Stimulated activated CD4-positive, alpha-beta T cell treated with anti-CD3 and anti-CD28 coated beads, Interleukin-12 subunit alpha, Interleukin-12 subunit beta, amount 100 ng/mL, for 48 hours (primary cell): Measurements from ENCODE around the gene ITSN1.

Experiments
- DNase-seq, 3 donors: peaks; one replicate each; pipeline ENCODE4 v3.0.0-alpha.2; 2020; ENCODE audit warnings: low read depth in 2 of 3, low spot score in 1 of 3

ITSN1 gene

GRCh38 chr21:33802481-33802880, 160.2 kb downstream of the ITSN1 start:
- no peak for DNase-seq

- DNase-seq: no peak
Observed at GRCh38 chr21:33808715-33809367, 166.5 kb downstream of the ITSN1 start.

- DNase-seq: no peak
Observed at GRCh38 chr21:33810766-33811165, 168.5 kb downstream of the ITSN1 start.

- no peak for DNase-seq
Observed at GRCh38 chr21:33811167-33812010, 169.1 kb downstream of the ITSN1 start.

- no peak for DNase-seq
Observed at GRCh38 chr21:33813832-33814365, 171.6 kb downstream of the ITSN1 start.

GRCh38 chr21:33815143-33815707, 172.9 kb downstream of the ITSN1 start:
- DNase-seq: no peak

- DNase-seq: no peak
Observed at GRCh38 chr21:33816174-33816573, 173.9 kb downstream of the ITSN1 start.

- DNase-seq: no peak
Observed at GRCh38 chr21:33817138-33817537, 174.8 kb downstream of the ITSN1 start.

- no peak for DNase-seq
Observed at GRCh38 chr21:33817663-33818451, 175.6 kb downstream of the ITSN1 start.

GRCh38 chr21:33820230-33820770, 178.0 kb downstream of the ITSN1 start:
- DNase-seq: no peak

- DNase-seq: no peak
Observed at GRCh38 chr21:33820798-33821197, 178.5 kb downstream of the ITSN1 start.

GRCh38 chr21:33821503-33822322, 179.4 kb downstream of the ITSN1 start:
- DNase-seq: no peak

- DNase-seq: no peak
Observed at GRCh38 chr21:33824156-33824941, 182.0 kb downstream of the ITSN1 start.

GRCh38 chr21:33825419-33825818, 183.1 kb downstream of the ITSN1 start:
- DNase-seq: no peak

GRCh38 chr21:33825915-33826314, 183.6 kb downstream of the ITSN1 start:
- no peak for DNase-seq

- DNase-seq: no peak
Observed at GRCh38 chr21:33828083-33828482, 185.8 kb downstream of the ITSN1 start.

GRCh38 chr21:33828577-33828976, 186.3 kb downstream of the ITSN1 start:
- DNase-seq: no peak

- no peak for DNase-seq
Observed at GRCh38 chr21:33829844-33830243, 187.5 kb downstream of the ITSN1 start.

GRCh38 chr21:33831962-33832659, 189.8 kb downstream of the ITSN1 start:
- DNase-seq: no peak
